ENCODE results near the gene CHRNB2. TPM values are rescaled to one million over a fixed set of nuclear protein-coding genes. Genes with fewer than 3 reads are reported as not detected.

The CHRNB2 gene
- total and polyA plus RNA-seq, 9 of the 15 experiments (the other 6 are each of a cell fraction or from before 2014, with no cell fraction given) = 0.01 TPM; not detected in 8

DNA sequence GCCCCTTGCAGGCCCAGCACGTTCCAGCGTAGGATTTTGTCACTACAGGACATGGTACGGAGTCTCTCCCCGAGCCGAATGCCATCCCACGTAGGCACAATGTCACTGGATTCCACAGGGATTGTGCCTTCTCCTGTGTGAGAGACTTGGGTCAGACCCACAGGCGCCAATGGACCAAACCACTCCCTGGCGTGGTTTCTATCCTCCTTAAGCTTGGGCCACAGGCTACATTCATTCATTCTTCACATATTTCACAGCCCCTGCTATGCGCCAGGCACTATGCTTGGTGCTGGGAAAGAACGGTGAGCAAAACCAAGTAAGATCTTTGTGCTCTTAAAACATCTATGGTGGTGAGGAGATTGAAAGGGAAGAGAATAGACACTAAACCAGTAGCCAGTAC, 18.7 kb downstream of the CHRNB2 start:
- ATAC-seq (no peak), DNase-seq (ENCODE audit: extremely low read depth in 1 of 4, low spot score in 3 of 4) (no peak), FAIRE-seq (no peak)
- in situ Hi-C loops (cut with MboI) (no loop called here), intact Hi-C loops (cut with micrococcal nuclease) (no loop called here)
- Histone ChIP-seq H3K4me1 (replicated peaks in 1 of 2; ENCODE audit: control insufficient read depth in 2 of 2, insufficient read depth in 2 of 2, low read length in 2 of 2) (peaks cover 0 to 2% of the 10 kb centered on the region in 2 experiments; a peak in 1 of 5 replicates), H3K9me1 (ENCODE audit: control insufficient read depth, insufficient read depth, low read length) (peaks cover 3% of the 10 kb centered on the region), H3K9me3 (replicated peaks; ENCODE audit: control insufficient read depth, insufficient read depth, low read depth, low read length) (no peaks in the 10 kb centered on the region), H3K36me3 (ENCODE audit: control insufficient read depth, insufficient read depth, low read length) (peaks cover 98% of the 10 kb centered on the region), H4K20me1 (replicated peaks; ENCODE audit: control insufficient read depth, insufficient read depth, low read length) (no peaks in the 10 kb centered on the region; the same call in 1 of the 2 replicates), H3K27me3 (ENCODE audit: control insufficient read depth in 2 of 2, insufficient read depth in 2 of 2, low read length in 2 of 2) (no peaks in the 10 kb centered on the region), H3K79me2 (ENCODE audit: control insufficient read depth, insufficient read depth, low read length) (no peaks in the 10 kb centered on the region), H2AFZ (ENCODE audit: low read depth, low read length) (no peak overlapping the region), H3K9ac (ENCODE audit: insufficient read depth in 1 of 2, low read depth in 2 of 2, low read length in 2 of 2) (no peak overlapping the region), H3K4me2 (ENCODE audit: insufficient read depth, low read length) (no peak overlapping the region), H3K27ac (ENCODE audit: extremely low read depth, low read depth, low read length) (no peak overlapping the region), H3K4me3 (no peak overlapping the region)
- no TSS peak for BruUV-seq (replicated peaks)
- CTCF ChIA-PET (ENCODE audit: low intra/inter-chr PET ratio) = no interaction called here
- 95% methylated on average over 10 of the region's 10 CpGs for WGBS (ENCODE audit: insufficient coverage, low coverage, missing lambda C conversion rate)
- POLR2A ChIA-PET = no interaction called here
- TF ChIP-seq, protein P1, sequence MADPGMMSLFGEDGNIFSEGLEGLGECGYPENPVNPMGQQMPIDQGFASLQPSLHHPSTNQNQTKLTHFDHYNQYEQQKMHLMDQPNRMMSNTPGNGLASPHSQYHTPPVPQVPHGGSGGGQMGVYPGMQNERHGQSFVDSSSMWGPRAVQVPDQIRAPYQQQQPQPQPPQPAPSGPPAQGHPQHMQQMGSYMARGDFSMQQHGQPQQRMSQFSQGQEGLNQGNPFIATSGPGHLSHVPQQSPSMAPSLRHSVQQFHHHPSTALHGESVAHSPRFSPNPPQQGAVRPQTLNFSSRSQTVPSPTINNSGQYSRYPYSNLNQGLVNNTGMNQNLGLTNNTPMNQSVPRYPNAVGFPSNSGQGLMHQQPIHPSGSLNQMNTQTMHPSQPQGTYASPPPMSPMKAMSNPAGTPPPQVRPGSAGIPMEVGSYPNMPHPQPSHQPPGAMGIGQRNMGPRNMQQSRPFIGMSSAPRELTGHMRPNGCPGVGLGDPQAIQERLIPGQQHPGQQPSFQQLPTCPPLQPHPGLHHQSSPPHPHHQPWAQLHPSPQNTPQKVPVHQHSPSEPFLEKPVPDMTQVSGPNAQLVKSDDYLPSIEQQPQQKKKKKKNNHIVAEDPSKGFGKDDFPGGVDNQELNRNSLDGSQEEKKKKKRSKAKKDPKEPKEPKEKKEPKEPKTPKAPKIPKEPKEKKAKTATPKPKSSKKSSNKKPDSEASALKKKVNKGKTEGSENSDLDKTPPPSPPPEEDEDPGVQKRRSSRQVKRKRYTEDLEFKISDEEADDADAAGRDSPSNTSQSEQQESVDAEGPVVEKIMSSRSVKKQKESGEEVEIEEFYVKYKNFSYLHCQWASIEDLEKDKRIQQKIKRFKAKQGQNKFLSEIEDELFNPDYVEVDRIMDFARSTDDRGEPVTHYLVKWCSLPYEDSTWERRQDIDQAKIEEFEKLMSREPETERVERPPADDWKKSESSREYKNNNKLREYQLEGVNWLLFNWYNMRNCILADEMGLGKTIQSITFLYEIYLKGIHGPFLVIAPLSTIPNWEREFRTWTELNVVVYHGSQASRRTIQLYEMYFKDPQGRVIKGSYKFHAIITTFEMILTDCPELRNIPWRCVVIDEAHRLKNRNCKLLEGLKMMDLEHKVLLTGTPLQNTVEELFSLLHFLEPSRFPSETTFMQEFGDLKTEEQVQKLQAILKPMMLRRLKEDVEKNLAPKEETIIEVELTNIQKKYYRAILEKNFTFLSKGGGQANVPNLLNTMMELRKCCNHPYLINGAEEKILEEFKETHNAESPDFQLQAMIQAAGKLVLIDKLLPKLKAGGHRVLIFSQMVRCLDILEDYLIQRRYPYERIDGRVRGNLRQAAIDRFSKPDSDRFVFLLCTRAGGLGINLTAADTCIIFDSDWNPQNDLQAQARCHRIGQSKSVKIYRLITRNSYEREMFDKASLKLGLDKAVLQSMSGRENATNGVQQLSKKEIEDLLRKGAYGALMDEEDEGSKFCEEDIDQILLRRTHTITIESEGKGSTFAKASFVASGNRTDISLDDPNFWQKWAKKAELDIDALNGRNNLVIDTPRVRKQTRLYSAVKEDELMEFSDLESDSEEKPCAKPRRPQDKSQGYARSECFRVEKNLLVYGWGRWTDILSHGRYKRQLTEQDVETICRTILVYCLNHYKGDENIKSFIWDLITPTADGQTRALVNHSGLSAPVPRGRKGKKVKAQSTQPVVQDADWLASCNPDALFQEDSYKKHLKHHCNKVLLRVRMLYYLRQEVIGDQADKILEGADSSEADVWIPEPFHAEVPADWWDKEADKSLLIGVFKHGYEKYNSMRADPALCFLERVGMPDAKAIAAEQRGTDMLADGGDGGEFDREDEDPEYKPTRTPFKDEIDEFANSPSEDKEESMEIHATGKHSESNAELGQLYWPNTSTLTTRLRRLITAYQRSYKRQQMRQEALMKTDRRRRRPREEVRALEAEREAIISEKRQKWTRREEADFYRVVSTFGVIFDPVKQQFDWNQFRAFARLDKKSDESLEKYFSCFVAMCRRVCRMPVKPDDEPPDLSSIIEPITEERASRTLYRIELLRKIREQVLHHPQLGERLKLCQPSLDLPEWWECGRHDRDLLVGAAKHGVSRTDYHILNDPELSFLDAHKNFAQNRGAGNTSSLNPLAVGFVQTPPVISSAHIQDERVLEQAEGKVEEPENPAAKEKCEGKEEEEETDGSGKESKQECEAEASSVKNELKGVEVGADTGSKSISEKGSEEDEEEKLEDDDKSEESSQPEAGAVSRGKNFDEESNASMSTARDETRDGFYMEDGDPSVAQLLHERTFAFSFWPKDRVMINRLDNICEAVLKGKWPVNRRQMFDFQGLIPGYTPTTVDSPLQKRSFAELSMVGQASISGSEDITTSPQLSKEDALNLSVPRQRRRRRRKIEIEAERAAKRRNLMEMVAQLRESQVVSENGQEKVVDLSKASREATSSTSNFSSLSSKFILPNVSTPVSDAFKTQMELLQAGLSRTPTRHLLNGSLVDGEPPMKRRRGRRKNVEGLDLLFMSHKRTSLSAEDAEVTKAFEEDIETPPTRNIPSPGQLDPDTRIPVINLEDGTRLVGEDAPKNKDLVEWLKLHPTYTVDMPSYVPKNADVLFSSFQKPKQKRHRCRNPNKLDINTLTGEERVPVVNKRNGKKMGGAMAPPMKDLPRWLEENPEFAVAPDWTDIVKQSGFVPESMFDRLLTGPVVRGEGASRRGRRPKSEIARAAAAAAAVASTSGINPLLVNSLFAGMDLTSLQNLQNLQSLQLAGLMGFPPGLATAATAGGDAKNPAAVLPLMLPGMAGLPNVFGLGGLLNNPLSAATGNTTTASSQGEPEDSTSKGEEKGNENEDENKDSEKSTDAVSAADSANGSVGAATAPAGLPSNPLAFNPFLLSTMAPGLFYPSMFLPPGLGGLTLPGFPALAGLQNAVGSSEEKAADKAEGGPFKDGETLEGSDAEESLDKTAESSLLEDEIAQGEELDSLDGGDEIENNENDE (IDR thresholded peaks at IDR 0.05; ENCODE audit: low read depth, low read length) = no peak
- no peak for TF ChIP-seq BHLHE40 (IDR thresholded peaks at IDR 0.05; ENCODE audit: low read length)
- no peak for TF ChIP-seq SP1 (CRISPR knock-in tag; IDR thresholded peaks at IDR 0.05)
- TF ChIP-seq SRSF3 (IDR thresholded peaks at IDR 0.05; ENCODE audit: insufficient read depth, low read length) = no peak
- TF ChIP-seq, protein P2, sequence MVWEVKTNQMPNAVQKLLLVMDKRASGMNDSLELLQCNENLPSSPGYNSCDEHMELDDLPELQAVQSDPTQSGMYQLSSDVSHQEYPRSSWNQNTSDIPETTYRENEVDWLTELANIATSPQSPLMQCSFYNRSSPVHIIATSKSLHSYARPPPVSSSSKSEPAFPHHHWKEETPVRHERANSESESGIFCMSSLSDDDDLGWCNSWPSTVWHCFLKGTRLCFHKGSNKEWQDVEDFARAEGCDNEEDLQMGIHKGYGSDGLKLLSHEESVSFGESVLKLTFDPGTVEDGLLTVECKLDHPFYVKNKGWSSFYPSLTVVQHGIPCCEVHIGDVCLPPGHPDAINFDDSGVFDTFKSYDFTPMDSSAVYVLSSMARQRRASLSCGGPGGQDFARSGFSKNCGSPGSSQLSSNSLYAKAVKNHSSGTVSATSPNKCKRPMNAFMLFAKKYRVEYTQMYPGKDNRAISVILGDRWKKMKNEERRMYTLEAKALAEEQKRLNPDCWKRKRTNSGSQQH (CRISPR knock-in tag; IDR thresholded peaks at IDR 0.05) = no peak
- TF ChIP-seq, protein P3, sequence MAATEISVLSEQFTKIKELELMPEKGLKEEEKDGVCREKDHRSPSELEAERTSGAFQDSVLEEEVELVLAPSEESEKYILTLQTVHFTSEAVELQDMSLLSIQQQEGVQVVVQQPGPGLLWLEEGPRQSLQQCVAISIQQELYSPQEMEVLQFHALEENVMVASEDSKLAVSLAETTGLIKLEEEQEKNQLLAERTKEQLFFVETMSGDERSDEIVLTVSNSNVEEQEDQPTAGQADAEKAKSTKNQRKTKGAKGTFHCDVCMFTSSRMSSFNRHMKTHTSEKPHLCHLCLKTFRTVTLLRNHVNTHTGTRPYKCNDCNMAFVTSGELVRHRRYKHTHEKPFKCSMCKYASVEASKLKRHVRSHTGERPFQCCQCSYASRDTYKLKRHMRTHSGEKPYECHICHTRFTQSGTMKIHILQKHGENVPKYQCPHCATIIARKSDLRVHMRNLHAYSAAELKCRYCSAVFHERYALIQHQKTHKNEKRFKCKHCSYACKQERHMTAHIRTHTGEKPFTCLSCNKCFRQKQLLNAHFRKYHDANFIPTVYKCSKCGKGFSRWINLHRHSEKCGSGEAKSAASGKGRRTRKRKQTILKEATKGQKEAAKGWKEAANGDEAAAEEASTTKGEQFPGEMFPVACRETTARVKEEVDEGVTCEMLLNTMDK (IDR thresholded peaks at IDR 0.05; ENCODE audit: borderline replicate concordance, insufficient read depth, low read depth, low read length, poor library complexity, severe bottlenecking) = no peak
- no peak for TF ChIP-seq ZC3H4 (CRISPR knock-in tag; IDR thresholded peaks at IDR 0.05; ENCODE audit: borderline replicate concordance)
- TF ChIP-seq ZKSCAN8 (CRISPR knock-in tag; IDR thresholded peaks at IDR 0.05) = no peak
